T-helper 1 cell treated with Interleukin-12 subunit alpha and Interleukin-12 subunit beta and Interleukin-4 antibody, amounts not matched to agents 30 μg/mL and 1 μg/mL, for 36 hours (primary cell): ENCODE data around the gene SYNGR2.

Source experiments
- H3K27ac Mint-ChIP-seq: one replicate; pipeline ENCODE4 v1.8.0; 2021; ENCODE audit warnings: mild to moderate bottlenecking, mixed read lengths
- H3K27me3 Mint-ChIP-seq: one replicate; pipeline ENCODE4 v1.8.0; 2021; ENCODE audit warnings: low read depth, mixed read lengths
- H3K36me3 Mint-ChIP-seq: one replicate; pipeline ENCODE4 v1.8.0; 2021; ENCODE audit warnings: low read depth, mixed read lengths
- H3K4me1 Mint-ChIP-seq: one replicate; pipeline ENCODE4 v1.8.0; 2021; ENCODE audit warnings: low read depth, mixed read lengths
- H3K4me3 Mint-ChIP-seq: one replicate; pipeline ENCODE4 v1.8.0; 2021; ENCODE audit warnings: mild to moderate bottlenecking, moderate library complexity, mixed read lengths
- H3K9me3 Mint-ChIP-seq: one replicate; pipeline ENCODE4 v1.8.0; 2021; ENCODE audit warnings: mixed read lengths

Gene SYNGR2

DNA sequence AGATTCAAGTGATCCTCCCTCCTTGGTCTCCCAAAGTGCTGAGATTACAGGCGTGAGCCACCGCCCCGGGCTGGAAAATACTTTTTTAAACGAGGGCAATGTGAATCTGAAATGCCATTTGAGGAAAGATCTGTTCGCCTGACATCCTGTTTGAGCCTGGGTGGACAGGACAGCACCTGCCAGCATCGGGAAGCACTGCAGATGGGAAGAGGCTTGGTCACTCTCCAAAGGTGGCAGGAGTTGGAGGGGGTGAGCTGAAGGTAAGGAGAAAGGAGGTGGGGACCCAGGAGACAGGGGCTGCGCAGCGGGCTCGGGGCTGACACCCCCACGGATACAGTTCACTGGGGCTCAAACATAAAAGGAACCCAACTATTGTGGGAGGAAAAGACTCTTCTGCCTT is 41.7 kb downstream of the SYNGR2 start:
- Mint-ChIP-seq H3K4me3 (no peak overlapping the region), H3K27ac (no peak overlapping the region), H3K4me1 (peaks cover 5% of the 10 kb centered on the region), H3K27me3 (no peaks in the 10 kb centered on the region), H3K36me3 (no peaks in the 10 kb centered on the region), H3K9me3 (no peaks in the 10 kb centered on the region)

DNA sequence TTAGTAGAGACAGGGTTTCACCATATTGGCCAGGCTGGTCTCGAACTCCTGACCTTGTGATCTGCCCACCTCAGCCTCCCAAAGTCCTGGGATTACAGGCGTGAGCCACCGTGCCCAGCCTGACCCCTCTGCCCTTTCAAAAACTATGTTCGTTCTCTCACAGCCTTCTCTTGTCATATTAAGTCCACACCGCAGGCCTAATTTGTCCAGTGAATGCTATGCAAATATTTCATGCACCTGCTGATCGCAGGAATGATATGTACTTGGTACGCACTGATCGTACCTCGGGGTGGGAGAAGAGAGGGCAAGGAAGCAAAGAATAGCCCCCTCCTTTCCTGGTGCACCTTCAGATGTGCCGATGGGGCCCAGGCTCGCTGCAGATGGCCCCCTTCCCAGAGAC is 42.7 kb downstream of the SYNGR2 start:
- H3K9me3 Mint-ChIP-seq: no peaks in the 10 kb centered on the region
- H3K4me1 Mint-ChIP-seq: peaks cover 10% of the 10 kb centered on the region
- H3K27me3 Mint-ChIP-seq: no peaks in the 10 kb centered on the region
- H3K27ac Mint-ChIP-seq: no peak overlapping the region
- no peak overlapping the region for H3K4me3 Mint-ChIP-seq
- peaks cover 5% of the 10 kb centered on the region for H3K36me3 Mint-ChIP-seq

DNA sequence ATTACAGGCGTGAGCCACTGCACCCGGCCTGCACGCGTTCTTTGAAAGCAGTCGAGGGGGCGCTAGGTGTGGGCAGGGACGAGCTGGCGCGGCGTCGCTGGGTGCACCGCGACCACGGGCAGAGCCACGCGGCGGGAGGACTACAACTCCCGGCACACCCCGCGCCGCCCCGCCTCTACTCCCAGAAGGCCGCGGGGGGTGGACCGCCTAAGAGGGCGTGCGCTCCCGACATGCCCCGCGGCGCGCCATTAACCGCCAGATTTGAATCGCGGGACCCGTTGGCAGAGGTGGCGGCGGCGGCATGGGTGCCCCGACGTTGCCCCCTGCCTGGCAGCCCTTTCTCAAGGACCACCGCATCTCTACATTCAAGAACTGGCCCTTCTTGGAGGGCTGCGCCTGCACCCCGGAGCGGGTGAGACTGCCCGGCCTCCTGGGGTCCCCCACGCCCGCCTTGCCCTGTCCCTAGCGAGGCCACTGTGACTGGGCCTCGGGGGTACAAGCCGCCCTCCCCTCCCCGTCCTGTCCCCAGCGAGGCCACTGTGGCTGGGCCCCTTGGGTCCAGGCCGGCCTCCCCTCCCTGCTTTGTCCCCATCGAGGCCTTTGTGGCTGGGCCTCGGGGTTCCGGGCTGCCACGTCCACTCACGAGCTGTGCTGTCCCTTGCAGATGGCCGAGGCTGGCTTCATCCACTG is 45.8 kb downstream of the SYNGR2 start, which contains the start of gene BIRC5:
BIRC5 (plus strand) TSS at position 238 of the 690 bp plus-strand sequence; CDS start at position 302, 64 bp downstream.
- Mint-ChIP-seq H3K9me3 (no peaks in the 10 kb centered on the region), H3K4me1 (peaks cover 15% of the 10 kb centered on the region), H3K27ac (peak within 1 kb of the TSS; percentile 92), H3K27me3 (no peaks in the 10 kb centered on the region), H3K4me3 (peak within 1 kb of the TSS; percentile 94), H3K36me3 (peaks cover 16% of the 10 kb centered on the region)

DNA sequence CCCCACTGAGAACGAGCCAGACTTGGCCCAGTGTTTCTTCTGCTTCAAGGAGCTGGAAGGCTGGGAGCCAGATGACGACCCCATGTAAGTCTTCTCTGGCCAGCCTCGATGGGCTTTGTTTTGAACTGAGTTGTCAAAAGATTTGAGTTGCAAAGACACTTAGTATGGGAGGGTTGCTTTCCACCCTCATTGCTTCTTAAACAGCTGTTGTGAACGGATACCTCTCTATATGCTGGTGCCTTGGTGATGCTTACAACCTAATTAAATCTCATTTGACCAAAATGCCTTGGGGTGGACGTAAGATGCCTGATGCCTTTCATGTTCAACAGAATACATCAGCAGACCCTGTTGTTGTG is 46.3 kb downstream of the SYNGR2 start:
- Mint-ChIP-seq H3K4me3 (peak overlapping the region; percentile 94), H3K36me3 (peaks cover 20% of the 10 kb centered on the region), H3K27me3 (no peaks in the 10 kb centered on the region), H3K9me3 (no peaks in the 10 kb centered on the region), H3K27ac (peak overlapping the region; percentile 92), H3K4me1 (peaks cover 17% of the 10 kb centered on the region)

DNA sequence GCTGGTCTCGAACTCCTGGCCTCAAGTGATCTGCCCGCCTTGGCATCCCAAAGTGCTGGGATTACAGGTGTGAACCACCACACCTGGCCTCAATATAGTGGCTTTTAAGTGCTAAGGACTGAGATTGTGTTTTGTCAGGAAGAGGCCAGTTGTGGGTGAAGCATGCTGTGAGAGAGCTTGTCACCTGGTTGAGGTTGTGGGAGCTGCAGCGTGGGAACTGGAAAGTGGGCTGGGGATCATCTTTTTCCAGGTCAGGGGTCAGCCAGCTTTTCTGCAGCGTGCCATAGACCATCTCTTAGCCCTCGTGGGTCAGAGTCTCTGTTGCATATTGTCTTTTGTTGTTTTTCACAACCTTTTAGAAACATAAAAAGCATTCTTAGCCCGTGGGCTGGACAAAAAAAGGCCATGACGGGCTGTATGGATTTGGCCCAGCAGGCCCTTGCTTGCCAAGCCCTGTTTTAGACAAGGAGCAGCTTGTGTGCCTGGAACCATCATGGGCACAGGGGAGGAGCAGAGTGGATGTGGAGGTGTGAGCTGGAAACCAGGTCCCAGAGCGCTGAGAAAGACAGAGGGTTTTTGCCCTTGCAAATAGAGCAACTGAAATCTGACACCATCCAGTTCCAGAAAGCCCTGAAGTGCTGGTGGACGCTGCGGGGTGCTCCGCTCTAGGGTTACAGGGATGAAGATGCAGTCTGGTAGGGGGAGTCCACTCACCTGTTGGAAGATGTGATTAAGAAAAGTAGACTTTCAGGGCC is 51.2 kb downstream of the SYNGR2 start:
- Mint-ChIP-seq H3K27me3 (no peaks in the 10 kb centered on the region), H3K4me3 (no peak overlapping the region), H3K36me3 (peaks cover 41% of the 10 kb centered on the region), H3K4me1 (peaks cover 16% of the 10 kb centered on the region), H3K9me3 (no peaks in the 10 kb centered on the region), H3K27ac (no peak overlapping the region)
